ENCODE measurements around the gene ZEB1.
"Not testable (repeated sequence)": the region's sequence is repeated elsewhere in the genome, so short reads cannot be mapped to it uniquely, and the experiment has no call there.

ZEB1 gene

DNA sequence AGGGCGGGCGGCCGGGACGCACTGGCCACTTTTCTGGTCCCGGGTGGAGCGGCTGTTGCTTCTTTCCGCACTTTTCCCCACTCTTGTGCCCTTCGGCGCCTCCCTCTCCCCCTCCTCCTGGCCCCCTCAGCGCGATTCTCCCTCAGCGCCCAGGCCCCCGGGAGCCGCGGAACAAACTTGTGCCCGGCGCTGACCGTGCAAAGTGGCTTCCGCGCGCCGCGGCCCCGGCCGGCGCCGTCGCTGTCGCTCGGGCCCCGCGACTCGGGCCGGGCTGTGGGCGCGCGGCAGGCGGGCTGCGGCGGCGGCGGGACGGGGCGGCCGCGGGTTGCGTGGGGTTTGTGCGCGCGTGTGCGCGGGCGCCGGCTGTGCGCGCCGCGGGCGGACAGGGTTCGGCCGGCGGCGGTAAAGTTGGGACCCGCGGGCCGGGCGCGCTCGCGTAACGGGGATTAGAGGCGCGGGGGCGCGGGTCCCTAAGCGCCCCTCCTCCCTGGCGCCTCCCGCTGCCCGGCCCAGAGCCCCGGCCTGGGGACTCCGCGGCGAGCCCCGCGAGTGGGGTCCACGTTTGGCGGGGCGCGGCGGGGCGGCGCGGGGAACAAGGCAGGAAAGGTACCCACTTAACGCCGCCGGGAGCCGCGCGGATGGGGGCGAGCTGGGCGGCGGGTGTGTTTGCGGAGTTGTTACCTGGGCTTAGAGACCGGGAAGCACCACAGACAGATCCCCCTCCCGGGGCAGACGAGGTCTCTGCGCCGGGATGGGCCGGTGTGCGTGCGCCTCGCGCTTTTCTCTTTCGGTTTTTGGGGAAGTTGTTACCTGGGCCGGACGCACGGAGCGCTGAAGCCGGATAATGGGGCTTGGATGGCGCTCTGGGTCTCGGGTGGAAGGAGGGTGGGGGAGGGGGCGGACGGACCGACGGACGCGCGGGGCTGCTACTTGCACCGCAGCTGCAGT, 860 bp downstream of the ZEB1 start:
- no peak for DNase-seq

GRCh38 chr10:31320550-31321211, 1.7 kb downstream of the ZEB1 start:
- DNase-seq = no peak

DNA sequence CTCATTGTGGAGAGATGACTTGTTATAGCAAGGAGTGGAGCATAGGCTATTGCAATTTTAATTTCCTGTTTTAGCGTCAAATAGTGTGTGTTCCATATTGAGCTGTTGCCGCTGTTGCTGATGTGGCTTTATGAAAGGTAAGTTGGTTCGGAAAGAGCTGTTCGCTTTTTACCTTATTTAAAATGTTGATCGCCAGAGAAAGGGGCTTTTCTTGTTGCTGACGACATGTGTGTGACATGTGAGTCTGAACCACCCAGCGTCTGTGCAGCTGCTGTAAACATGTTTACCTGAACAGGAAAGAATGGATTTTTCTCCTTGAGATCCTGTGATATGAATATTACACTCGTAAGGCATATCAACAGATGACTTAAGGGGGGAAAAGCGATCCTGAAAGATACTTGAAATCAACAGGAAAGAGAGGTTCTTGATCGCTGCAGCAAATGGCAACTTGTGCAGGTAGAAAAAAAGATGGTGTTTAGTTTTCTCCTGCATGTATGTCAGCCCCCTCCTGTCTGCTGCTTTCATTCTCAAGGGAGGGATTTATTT, 2.5 kb downstream of the ZEB1 start:
- no peak for DNase-seq

- DNase-seq = no peak
Observed at GRCh38 chr10:31322647-31323046, 3.6 kb downstream of the ZEB1 start.

GRCh38 chr10:31340343-31340742, 21.3 kb downstream of the ZEB1 start:
- DNase-seq = no peak

GRCh38 chr10:31341552-31341951, 22.5 kb downstream of the ZEB1 start:
- no peak for DNase-seq

DNA sequence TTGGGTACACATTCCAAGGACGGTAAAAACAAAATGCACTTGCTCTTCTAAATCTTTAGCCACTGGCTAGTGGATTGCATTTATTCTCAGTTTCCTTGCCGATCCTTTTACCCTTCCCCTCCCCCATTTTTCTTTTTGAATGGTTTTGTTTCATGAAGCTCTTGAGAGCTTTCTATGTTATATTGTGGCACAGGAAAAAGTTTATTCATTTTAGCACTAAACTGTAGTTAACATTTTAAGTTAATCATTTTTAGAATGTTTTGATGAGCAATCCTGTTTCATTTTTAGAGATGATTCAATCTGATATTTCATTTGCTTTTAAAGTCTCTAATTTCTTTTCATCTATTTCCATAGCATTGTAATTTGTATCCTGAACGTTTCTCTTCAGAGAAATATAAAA, 24.0 kb downstream of the ZEB1 start:
- no peak for DNase-seq

DNA sequence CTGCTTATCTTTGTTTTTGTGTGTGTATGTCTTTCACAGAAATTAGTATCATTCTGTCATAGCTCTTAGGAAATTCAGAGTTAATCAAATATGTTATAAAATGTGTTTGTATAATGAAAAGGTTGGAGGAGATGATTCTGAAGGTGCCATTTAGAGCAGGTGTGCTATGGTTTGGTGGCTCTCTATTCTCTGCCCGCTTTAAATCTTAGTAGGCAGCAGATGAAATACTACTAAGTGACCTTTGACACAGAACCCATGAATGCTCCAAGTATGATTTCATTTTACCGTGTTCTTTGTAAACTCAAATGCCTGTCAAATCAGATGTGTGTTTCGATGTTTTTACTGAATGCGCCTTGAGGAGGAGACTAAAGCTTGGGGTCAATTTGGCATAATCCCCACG, 24.5 kb downstream of the ZEB1 start:
- no peak for DNase-seq

DNA sequence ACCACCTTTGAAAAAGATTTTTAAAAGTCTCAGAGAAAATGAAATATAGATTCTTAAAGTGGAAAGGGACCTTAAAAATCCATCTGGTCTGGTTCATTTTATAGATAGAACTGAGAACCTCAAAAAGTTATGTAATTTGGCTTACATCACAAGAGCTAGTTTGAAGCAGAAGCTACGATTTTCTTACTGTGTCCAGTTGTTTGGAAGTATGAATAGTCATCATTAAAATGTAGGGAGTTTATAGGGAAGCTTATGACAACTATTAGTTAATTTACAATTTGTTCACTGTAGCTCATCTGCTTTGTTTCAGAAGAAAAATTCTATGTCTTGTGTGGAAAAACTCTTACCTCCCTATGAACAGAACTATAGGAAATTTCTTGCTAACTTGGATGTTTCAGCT, 26.9 kb downstream of the ZEB1 start:
- no peak for DNase-seq

DNA sequence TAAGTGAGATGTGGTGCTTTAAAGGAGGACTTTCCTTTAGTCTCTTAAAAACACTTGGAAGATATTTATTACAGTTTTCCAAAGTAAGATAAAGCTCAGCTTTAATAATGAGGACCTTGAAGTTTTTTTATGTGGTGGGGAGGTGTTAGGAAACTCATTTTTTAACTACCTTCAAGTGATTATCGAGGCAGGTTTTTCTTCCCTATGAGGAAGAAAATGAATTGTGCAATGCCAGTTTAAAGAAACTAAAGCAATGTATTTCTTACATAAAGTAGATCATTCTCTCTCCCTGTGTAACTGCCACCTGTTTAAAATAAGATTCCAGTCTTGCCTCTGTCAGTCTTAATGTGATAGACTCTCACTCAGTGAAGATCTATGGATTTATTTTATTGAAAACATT, 27.9 kb downstream of the ZEB1 start:
- DNase-seq = no peak

DNA sequence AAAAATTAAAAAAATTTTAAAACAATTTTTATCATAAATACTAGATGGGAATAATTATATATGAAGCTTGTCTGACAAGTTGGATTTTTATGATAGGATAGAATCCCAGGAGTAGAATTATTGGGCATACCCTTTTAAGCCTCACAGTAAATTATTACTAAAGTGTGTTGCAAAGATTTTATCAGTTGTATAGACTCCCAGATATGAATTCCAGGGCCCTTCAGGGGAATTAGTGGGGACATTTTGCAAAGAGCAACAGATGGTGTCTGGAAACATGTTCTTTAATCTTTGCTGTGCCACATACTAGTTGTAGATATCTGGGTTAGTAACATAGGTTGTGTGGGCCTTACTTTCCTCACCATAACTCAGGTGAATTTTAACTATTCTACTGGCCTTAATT, 28.7 kb downstream of the ZEB1 start:
- DNase-seq = no peak

DNA sequence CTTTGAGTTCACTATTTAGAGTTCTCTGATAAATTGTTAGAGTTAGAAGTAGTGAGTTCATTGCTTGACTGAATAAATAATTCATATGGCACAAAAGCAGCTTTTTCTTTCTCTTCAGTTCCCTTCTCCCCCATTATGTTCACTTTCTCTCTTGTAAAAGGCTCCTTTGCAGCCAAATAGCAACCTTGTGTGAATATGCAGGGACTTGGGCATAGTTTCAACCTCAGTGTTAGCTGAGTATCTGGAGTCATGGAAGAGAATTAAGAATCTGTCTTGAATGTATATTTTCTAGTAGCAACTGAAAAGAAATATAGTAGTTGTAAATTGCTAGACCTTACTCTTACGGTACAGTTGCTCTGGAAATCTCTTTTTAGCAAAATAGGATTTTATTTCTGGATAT, 31.9 kb downstream of the ZEB1 start:
- no peak for DNase-seq

- no peak for DNase-seq
Observed at GRCh38 chr10:31352436-31353226, 33.6 kb downstream of the ZEB1 start.

- DNase-seq = no peak
Observed at GRCh38 chr10:31353574-31353973, 34.6 kb downstream of the ZEB1 start.

DNA sequence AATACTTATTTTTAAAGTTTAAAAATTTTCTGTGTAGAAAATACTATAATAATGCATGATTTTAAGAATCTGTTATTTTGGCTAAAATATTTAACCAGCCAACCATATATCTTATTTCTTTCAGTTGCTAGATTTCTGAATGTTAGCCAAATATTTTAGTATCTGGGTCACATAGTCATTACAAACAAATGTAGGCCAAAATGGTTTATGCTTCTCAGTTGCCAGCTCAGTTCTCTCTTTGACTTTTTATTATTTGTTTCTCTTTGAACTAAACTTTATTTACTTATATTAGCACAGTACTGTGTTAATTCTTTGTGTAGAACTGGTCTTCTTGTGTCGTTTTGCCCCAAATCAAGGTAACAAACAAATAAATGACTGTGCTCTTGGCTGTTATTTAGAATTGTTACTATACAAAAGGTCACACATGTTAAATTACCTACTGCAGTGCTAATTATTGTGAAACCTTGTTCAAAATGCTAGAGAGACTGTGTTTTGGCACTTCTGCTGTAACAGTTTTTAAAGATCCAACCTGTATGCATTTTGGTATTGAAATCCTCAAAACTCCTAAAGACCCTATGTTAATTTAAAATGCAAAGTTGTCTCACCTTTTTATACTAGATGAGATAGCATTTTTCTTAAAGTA, 39.8 kb downstream of the ZEB1 start:
- no peak for DNase-seq

DNA sequence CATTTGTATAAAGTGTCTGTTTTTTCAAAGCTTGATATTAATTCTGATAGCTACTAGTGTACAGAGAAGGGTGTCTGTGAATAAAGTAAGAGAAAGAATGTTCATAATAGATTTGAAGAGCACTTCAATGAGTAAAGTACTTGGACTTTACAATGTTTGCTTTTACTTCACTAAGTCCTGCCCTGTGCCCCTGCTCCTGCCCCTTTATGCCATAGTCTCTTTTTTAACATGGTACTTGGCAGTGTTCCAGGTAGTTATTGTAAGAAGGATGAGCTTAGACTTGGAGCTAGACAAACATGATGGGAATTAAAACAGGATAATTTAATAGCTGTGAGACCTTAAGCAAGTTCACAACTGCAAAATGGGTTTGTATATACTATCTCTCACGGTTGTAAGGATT, 41.0 kb downstream of the ZEB1 start:
- DNase-seq = no peak

DNA sequence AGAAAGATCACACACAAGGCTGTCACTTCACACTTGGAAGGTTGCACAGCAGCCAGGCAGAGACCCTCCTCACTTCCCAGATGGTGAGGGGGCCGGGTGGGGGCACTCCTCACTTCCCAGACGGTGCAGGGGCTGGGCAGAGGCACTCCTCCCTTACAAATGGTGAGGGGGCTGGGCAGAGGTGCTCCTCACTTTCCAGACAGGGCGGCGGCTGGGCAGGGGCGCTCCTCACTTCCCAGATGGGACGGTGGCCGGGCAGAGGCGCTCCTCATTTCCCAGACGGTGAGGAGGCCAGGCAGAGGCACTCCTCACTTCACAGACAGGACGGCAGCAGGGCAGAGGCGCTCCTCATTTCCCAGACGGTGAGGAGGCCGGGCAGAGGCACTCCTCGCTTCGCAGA, 42.5 kb downstream of the ZEB1 start:
- DNase-seq = not testable (repeated sequence)

GRCh38 chr10:31362023-31362641, 43.1 kb downstream of the ZEB1 start:
- no peak for DNase-seq

- not testable (repeated sequence) for DNase-seq
Observed at GRCh38 chr10:31363696-31364095, 44.7 kb downstream of the ZEB1 start.

GRCh38 chr10:31364238-31364637, 45.2 kb downstream of the ZEB1 start:
- DNase-seq = not testable (repeated sequence)

DNA sequence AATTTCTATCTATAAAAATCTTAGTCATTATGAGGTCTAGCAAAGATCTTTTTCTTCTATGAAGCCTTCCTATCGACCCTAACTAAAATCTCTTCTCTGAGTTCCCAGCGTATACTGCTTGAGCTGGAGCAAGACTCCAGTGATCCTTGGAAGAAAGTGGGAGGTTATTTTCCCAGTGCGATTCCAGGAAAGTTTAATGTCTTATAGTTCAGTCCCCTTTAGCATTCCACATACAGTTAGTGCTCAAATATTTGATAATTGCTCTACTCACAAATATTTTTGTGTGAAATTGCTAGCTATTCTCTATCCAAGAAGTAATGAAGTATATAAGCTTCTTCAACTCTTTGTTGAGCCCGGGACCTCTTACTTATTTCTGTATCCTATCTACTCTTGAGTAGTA, 47.7 kb downstream of the ZEB1 start:
- no peak for DNase-seq

- DNase-seq = no peak
Observed at GRCh38 chr10:31368724-31369123, 49.7 kb downstream of the ZEB1 start.

All from NCI-H2081 treated with DMSO at 0.1 percent for 48 hours (cell line).